ENCODE data around the gene ATG4B.

The ATG4B gene

GRCh38 chr2:241613017-241613780 is 24.3 kb upstream of the ATG4B start:
- DNase-seq: no peak

- DNase-seq: no peak
Observed at GRCh38 chr2:241615041-241615440, 22.5 kb upstream of the ATG4B start.

- DNase-seq: no peak
Observed at GRCh38 chr2:241615522-241616052, 21.9 kb upstream of the ATG4B start.

GRCh38 chr2:241616168-241617125 is 21.0 kb upstream of the ATG4B start:
- DNase-seq: no peak

- peak; percentile 23 for DNase-seq
Observed at GRCh38 chr2:241617431-241618154, 19.9 kb upstream of the ATG4B start.

- DNase-seq: no peak
Observed at GRCh38 chr2:241618296-241618805, 19.1 kb upstream of the ATG4B start.

GRCh38 chr2:241618829-241619228 is 18.7 kb upstream of the ATG4B start:
- DNase-seq: no peak

- no peak for DNase-seq
Observed at GRCh38 chr2:241619597-241620418, 17.7 kb upstream of the ATG4B start.

GRCh38 chr2:241620419-241620769 is 17.1 kb upstream of the ATG4B start:
- no peak for DNase-seq

- no peak for DNase-seq
Observed at GRCh38 chr2:241627675-241628074, 9.8 kb upstream of the ATG4B start.

- DNase-seq: no peak
Observed at GRCh38 chr2:241629762-241630435, 7.6 kb upstream of the ATG4B start.

GRCh38 chr2:241632478-241633325 is 4.8 kb upstream of the ATG4B start:
- no peak for DNase-seq

GRCh38 chr2:241633561-241633960 is 3.9 kb upstream of the ATG4B start:
- DNase-seq: no peak

- DNase-seq: no peak
Observed at GRCh38 chr2:241635756-241636155, 1.7 kb upstream of the ATG4B start.

GRCh38 chr2:241636182-241637017 is 1.1 kb upstream of the ATG4B start:
- no peak for DNase-seq

- no peak for DNase-seq
Observed at GRCh38 chr2:241637795-241638660, 535 bp downstream of the ATG4B start.

- DNase-seq: no peak
Observed at GRCh38 chr2:241638940-241639339, 1.4 kb downstream of the ATG4B start.

GRCh38 chr2:241639385-241639784 is 1.9 kb downstream of the ATG4B start:
- no peak for DNase-seq
